Activated CD4-positive, alpha-beta T cell treated with anti-CD3 and anti-CD28 coated beads, Interleukin-2, amount 10 ng/mL, durations not matched to agents 7 days and 5 days (primary cell): ENCODE results near the gene TPMT. TPM values are rescaled to one million over a fixed set of nuclear protein-coding genes. Genes with fewer than 3 reads are reported as not detected.
"Not testable (repeated sequence)": the region's sequence is repeated elsewhere in the genome, so short reads cannot be mapped to it uniquely, and the experiment has no call there.

ENCODE experiments used
- CTCF ChIA-PET: fragments of 350-600 bp; sonication (Branson Sonifier 250); formaldehyde crosslinking; loops from one replicate; lab custom pipeline; 2021; ENCODE audit warnings: antibody characterized with exemption; lab: Charles Lee
- POLR2A ChIA-PET: fragments of 350-600 bp; sonication (Branson Sonifier 250); formaldehyde crosslinking; loops from one replicate; lab custom pipeline; 2021; ENCODE audit warnings: antibody characterized with exemption; lab: Charles Lee
- DNase-seq: peaks from one replicate; pipeline ENCODE4 v3.0.0-alpha.2; 2020
- H3K27ac Mint-ChIP-seq: one replicate; pipeline ENCODE4 v1.8.0; 2021; ENCODE audit warnings: mild to moderate bottlenecking, moderate library complexity, mixed read lengths
- H3K27me3 Mint-ChIP-seq: one replicate; pipeline ENCODE4 v1.8.0; 2021; ENCODE audit warnings: mixed read lengths
- H3K36me3 Mint-ChIP-seq: one replicate; pipeline ENCODE4 v1.8.0; 2021; ENCODE audit warnings: low read depth, mixed read lengths
- H3K4me1 Mint-ChIP-seq: one replicate; pipeline ENCODE4 v1.8.0; 2021; ENCODE audit warnings: mixed read lengths
- H3K4me3 Mint-ChIP-seq: one replicate; pipeline ENCODE4 v1.8.0; 2021; ENCODE audit warnings: mild to moderate bottlenecking, moderate library complexity, mixed read lengths
- H3K9me3 Mint-ChIP-seq: one replicate; pipeline ENCODE4 v1.8.0; 2021; ENCODE audit warnings: mixed read lengths
- total RNA-seq, 2 experiments: library from RNA; stranded (reverse); gene quantifications; one replicate each; pipeline ENCODE4 v1.2.3, GENCODE V29; 2021

TPMT gene
- total RNA-seq, 2 experiments from 2014 or later = 5.4 to 5.8 TPM

GRCh38 chr6:18177286-18177965 is 22.5 kb upstream of the TPMT start:
- DNase-seq = no peak
- CTCF ChIA-PET = no interaction called here
- POLR2A ChIA-PET = no interaction called here

GRCh38 chr6:18176198-18176597 is 21.3 kb upstream of the TPMT start:
- CTCF ChIA-PET, H3K27me3 Mint-ChIP-seq, POLR2A ChIA-PET, H3K4me1 Mint-ChIP-seq, H3K4me3 Mint-ChIP-seq, DNase-seq, H3K9me3 Mint-ChIP-seq, H3K27ac Mint-ChIP-seq: not testable (repeated sequence)
- peaks cover 32% of the 10 kb centered on the region for H3K36me3 Mint-ChIP-seq

More at GRCh38 chr6:18177286-18177965, 22.5 kb upstream of the TPMT start:
- Mint-ChIP-seq H3K4me1 (peaks cover 3% of the 10 kb centered on the region), H3K27me3 (no peaks in the 10 kb centered on the region), H3K27ac (no peak overlapping the region), H3K4me3 (no peak overlapping the region), H3K9me3 (peaks cover 7% of the 10 kb centered on the region), H3K36me3 (peaks cover 29% of the 10 kb centered on the region)

GRCh38 chr6:18171871-18172270 is 17.0 kb upstream of the TPMT start:
- ChIA-PET POLR2A (no interaction called here), CTCF (interaction anchor here (1.0 to 1.1 kb wide), 2 partner anchors 10 to 30 kb away, joined by 3 read pairs; no protein-coding TSS in a partner anchor)
- no peak for DNase-seq
- H3K36me3 Mint-ChIP-seq = peaks cover 31% of the 10 kb centered on the region
- H3K4me3 Mint-ChIP-seq = no peak overlapping the region
- no peaks in the 10 kb centered on the region for H3K4me1 Mint-ChIP-seq
- peaks cover 12% of the 10 kb centered on the region for H3K9me3 Mint-ChIP-seq
- no peak overlapping the region for H3K27ac Mint-ChIP-seq
- no peaks in the 10 kb centered on the region for H3K27me3 Mint-ChIP-seq

GRCh38 chr6:18168264-18168663 is 13.4 kb upstream of the TPMT start:
- POLR2A ChIA-PET = no interaction called here
- Mint-ChIP-seq H3K9me3 (peaks cover 6% of the 10 kb centered on the region), H3K36me3 (peaks cover 20% of the 10 kb centered on the region), H3K4me3 (no peak overlapping the region), H3K27ac (no peak overlapping the region), H3K4me1 (no peaks in the 10 kb centered on the region), H3K27me3 (no peaks in the 10 kb centered on the region)
- CTCF ChIA-PET = no interaction called here
- no peak for DNase-seq

- CTCF ChIA-PET = interaction anchor here (0.5 kb wide), 1 partner anchor 353 kb away, joined by 3 read pairs; no protein-coding TSS in a partner anchor
- Mint-ChIP-seq H3K27me3 (no peaks in the 10 kb centered on the region), H3K27ac (no peak overlapping the region), H3K4me1 (no peaks in the 10 kb centered on the region), H3K4me3 (no peak overlapping the region), H3K9me3 (peaks cover 6% of the 10 kb centered on the region), H3K36me3 (peaks cover 25% of the 10 kb centered on the region)
- POLR2A ChIA-PET = interaction anchor here (0.7 kb wide), 2 partner anchors 220 to 1847 kb away, joined by 3 to 4 read pairs; partner anchors contain the start of gene RNF144B
- DNase-seq = no peak
Observed at GRCh38 chr6:18166312-18167036, 11.6 kb upstream of the TPMT start.

GRCh38 chr6:18165751-18166150 is 10.9 kb upstream of the TPMT start:
- POLR2A ChIA-PET = no interaction called here

GRCh38 chr6:18162401-18162800 is 7.5 kb upstream of the TPMT start:
- Mint-ChIP-seq H3K36me3 (peaks cover 25% of the 10 kb centered on the region), H3K4me3 (no peak overlapping the region), H3K9me3 (no peaks in the 10 kb centered on the region), H3K27me3 (no peaks in the 10 kb centered on the region), H3K27ac (no peak overlapping the region), H3K4me1 (no peaks in the 10 kb centered on the region)
- no peak for DNase-seq
- ChIA-PET CTCF (interaction anchor here (0.7 to 1.1 kb wide), 2 partner anchors 10 to 99 kb away, joined by 3 read pairs; no protein-coding TSS in a partner anchor), POLR2A (no interaction called here)

More at GRCh38 chr6:18165751-18166150, 10.9 kb upstream of the TPMT start:
- Mint-ChIP-seq H3K4me3 (no peak overlapping the region), H3K27ac (no peak overlapping the region), H3K4me1 (no peaks in the 10 kb centered on the region), H3K36me3 (peaks cover 30% of the 10 kb centered on the region), H3K27me3 (no peaks in the 10 kb centered on the region), H3K9me3 (peaks cover 6% of the 10 kb centered on the region)
- CTCF ChIA-PET = no interaction called here
- no peak for DNase-seq

- CTCF ChIA-PET = interaction anchor here (1.1 to 1.2 kb wide), 2 partner anchors 9 to 11 kb away, joined by 3 to 4 read pairs; no protein-coding TSS in a partner anchor
- no peaks in the 10 kb centered on the region for H3K27me3 Mint-ChIP-seq
- DNase-seq = no peak
- H3K4me3 Mint-ChIP-seq = no peak overlapping the region
- H3K36me3 Mint-ChIP-seq = peaks cover 25% of the 10 kb centered on the region
- H3K4me1 Mint-ChIP-seq = peaks cover 3% of the 10 kb centered on the region
- no peaks in the 10 kb centered on the region for H3K9me3 Mint-ChIP-seq
- H3K27ac Mint-ChIP-seq = no peak overlapping the region
- POLR2A ChIA-PET = no interaction called here
Observed at GRCh38 chr6:18161431-18161830, 6.6 kb upstream of the TPMT start.

- peaks cover 9% of the 10 kb centered on the region for H3K4me1 Mint-ChIP-seq
- H3K9me3 Mint-ChIP-seq = no peaks in the 10 kb centered on the region
- H3K27me3 Mint-ChIP-seq = no peaks in the 10 kb centered on the region
- no peak overlapping the region for H3K27ac Mint-ChIP-seq
- POLR2A ChIA-PET = no interaction called here
- H3K36me3 Mint-ChIP-seq = peaks cover 25% of the 10 kb centered on the region
- no peak for DNase-seq
- CTCF ChIA-PET = interaction anchor here (1.2 to 1.7 kb wide), 2 partner anchors 9 to 15 kb away, joined by 3 to 4 read pairs; no protein-coding TSS in a partner anchor
- no peak overlapping the region for H3K4me3 Mint-ChIP-seq
Observed at GRCh38 chr6:18160911-18161310, 6.0 kb upstream of the TPMT start.

- Mint-ChIP-seq H3K27ac (peak overlapping the region; percentile 83), H3K4me3 (peak overlapping the region; percentile 98), H3K36me3 (peaks cover 9% of the 10 kb centered on the region), H3K4me1 (peaks cover 27% of the 10 kb centered on the region), H3K27me3 (no peaks in the 10 kb centered on the region), H3K9me3 (no peaks in the 10 kb centered on the region)
- ChIA-PET CTCF (interaction anchor here (1.0 to 1.3 kb wide), 2 partner anchors 523 to 1742 kb away, joined by 3 read pairs; no protein-coding TSS in a partner anchor), POLR2A (no interaction called here)
- peak; percentile 47 for DNase-seq
Observed at GRCh38 chr6:18155864-18156421, 1.1 kb upstream of the TPMT start.

- Mint-ChIP-seq H3K36me3 (peaks cover 8% of the 10 kb centered on the region), H3K4me3 (peak within 1 kb of the TSS; percentile 98), H3K9me3 (no peaks in the 10 kb centered on the region), H3K27ac (peak within 1 kb of the TSS; percentile 96), H3K4me1 (peaks cover 27% of the 10 kb centered on the region), H3K27me3 (no peaks in the 10 kb centered on the region)
- ChIA-PET POLR2A (interaction anchor here (0.6 kb wide), 1 partner anchor 346 kb away, joined by 4 read pairs; no protein-coding TSS in a partner anchor), CTCF (interaction anchor here (1.0 to 1.3 kb wide), 2 partner anchors 522 to 1741 kb away, joined by 3 read pairs; no protein-coding TSS in a partner anchor)
- peak; percentile 98 for DNase-seq
Observed at GRCh38 chr6:18155150-18155863, 430 bp upstream of the TPMT start, which contains the start of gene KDM1B. TSS of gene KDM1B (plus strand) at chr6:18155422. CDS start at chr6:18159896, 4,474 bp downstream.

- ChIA-PET POLR2A (interaction anchor here (0.6 kb wide), 1 partner anchor 1138 kb away, joined by 11 read pairs; no protein-coding TSS in a partner anchor), CTCF (interaction anchor here (1.2 kb wide), 1 partner anchor 451 kb away, joined by 3 read pairs; no protein-coding TSS in a partner anchor)
- no peak overlapping the region for H3K27ac Mint-ChIP-seq
Observed at GRCh38 chr6:18153311-18153703, 1.6 kb downstream of the TPMT start.

More at GRCh38 chr6:18153311-18153703, 1.6 kb downstream of the TPMT start:
- Mint-ChIP-seq H3K9me3 (no peaks in the 10 kb centered on the region), H3K4me1 (peaks cover 27% of the 10 kb centered on the region), H3K36me3 (peaks cover 4% of the 10 kb centered on the region), H3K4me3 (no peak overlapping the region), H3K27me3 (no peaks in the 10 kb centered on the region)
- no peak for DNase-seq
